AG20443 (cell line): ENCODE measurements around the gene COL4A2.
A peak's percentile ranks its signal among the peaks of the same experiment; 100 is the strongest.

Experiments used
- DNase-seq: peaks from one replicate; pipeline ENCODE4 v3.0.0; 2012; ENCODE audit warnings: low spot score, mixed read lengths

Gene COL4A2

GRCh38 chr13:110402299-110403069, 95.4 kb downstream of the COL4A2 start:
- no peak for DNase-seq

GRCh38 chr13:110403315-110403714, 96.2 kb downstream of the COL4A2 start:
- peak; percentile 26 for DNase-seq

GRCh38 chr13:110403721-110404120, 96.6 kb downstream of the COL4A2 start:
- no peak for DNase-seq

DNA sequence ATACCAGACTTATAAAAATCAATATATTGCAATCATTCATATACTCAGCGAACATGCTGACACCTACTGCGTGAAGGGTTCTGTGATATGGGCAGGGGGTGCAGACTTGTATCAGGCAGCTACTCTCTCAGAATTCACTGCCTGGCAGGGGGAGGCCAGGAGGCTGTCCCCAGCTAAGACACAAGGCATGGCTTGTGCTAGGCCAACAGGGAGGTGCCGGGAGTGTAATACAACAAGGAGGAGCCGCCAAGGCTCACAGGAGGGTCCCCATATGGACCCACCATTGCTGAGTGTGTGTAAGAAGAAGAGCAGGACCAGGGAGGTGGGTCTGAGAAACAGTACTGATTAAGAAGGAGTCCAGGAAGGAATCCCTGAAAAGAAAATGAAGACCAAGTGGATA, 97.2 kb downstream of the COL4A2 start:
- no peak for DNase-seq

DNA sequence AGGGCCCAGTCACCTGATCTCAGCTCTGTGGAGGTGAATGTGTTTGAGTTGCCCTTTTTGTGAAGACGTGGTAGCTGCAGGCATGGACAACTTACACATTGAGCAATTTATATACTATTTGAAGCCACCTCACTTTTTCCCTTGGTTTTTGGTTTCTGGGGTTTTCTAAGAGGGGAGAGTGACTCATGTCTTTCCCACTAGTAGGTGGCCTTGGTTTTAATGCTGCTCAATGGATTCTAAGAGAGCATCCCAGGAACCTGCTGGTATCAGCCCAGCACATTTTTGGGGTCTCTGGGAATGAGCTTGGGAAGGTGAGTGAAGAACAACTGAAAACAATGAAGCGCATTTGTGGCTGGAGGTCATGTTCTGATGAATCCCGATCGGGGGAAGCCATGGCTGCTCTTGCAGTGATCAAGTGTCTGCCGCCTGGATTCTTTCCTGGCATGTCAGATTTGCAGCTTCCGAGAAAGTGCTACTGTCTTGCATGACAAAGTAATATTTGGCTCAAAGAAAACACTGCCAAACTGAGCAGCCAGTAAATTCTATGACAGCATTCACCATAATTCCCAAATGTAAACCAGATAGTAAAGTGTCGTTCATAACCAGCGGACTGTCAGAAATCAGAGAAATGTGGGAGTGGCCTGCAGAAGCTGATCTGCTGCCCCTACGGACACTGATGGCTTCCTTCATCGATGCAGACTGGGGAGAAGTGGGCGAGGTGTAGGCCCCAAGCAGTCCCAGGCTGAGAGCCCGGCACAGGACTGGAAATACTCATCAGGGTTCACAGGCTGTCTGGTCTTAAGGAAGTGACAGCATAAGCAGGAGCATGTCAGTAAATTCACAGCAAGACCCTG, 98.7 kb downstream of the COL4A2 start:
- DNase-seq, result peak; percentile 66

DNA sequence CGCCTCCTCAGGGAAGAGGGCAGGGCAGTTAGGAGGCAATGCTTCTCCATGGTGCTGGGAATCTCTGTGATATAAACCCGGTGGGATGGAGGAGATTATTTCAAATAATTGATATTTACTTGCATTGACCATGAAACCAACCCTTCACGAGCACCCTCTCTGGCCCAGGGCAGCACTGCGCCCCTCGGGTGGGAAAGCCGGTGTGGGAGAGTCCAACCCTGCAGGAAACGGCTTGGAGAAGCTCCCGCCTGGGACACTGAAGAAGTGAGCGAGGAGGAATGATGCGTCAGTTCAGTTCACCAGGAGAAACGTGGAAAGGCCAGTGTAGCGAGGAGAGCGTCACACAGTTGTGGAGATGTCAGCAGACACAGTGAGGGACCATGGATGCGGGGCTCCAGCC, 99.9 kb downstream of the COL4A2 start:
- no peak for DNase-seq

DNA sequence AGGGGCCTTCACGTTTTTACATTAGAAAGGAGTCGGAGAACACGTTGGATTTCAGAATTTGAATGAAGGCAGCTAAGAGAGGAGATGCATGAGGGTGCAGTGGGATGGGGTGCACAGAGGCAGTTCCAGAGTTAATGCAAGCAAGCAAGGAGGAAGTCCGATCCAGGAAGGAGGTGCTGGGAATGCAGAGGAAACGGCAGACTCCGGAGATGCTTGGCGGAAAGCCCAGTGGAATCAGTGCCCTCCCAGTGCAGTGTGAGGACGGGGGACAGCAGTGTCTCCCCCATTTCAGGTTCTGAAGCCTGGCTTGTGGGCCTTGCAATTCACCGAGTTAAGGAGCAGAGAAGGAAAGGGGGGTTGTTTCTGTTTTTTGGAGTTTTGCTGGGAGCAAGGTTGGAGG, 100.4 kb downstream of the COL4A2 start:
- DNase-seq, result no peak

DNA sequence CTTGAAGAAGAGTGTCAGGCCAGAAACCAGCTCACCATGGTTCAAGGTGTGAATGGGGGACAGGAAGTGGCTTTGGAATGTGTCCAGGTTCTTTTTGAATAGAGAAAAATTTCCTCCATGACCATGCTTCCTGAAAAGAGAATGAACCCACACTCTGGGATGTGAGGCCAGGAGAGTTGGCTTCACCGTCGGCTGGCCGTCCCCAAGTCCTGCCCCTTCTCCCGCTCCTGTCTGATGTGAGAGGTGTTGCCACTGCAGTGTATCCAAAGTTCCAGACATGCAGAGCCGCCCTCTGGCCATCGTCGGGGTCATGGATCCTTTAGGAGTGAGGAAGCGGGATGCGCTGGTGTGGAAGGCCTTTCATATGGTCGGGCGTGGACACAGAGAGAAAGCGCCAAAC, 101.2 kb downstream of the COL4A2 start:
- no peak for DNase-seq

GRCh38 chr13:110409581-110409992, 102.5 kb downstream of the COL4A2 start:
- DNase-seq, result peak; percentile 47

- no peak for DNase-seq
Observed at GRCh38 chr13:110410000-110410399, 102.9 kb downstream of the COL4A2 start.

DNA sequence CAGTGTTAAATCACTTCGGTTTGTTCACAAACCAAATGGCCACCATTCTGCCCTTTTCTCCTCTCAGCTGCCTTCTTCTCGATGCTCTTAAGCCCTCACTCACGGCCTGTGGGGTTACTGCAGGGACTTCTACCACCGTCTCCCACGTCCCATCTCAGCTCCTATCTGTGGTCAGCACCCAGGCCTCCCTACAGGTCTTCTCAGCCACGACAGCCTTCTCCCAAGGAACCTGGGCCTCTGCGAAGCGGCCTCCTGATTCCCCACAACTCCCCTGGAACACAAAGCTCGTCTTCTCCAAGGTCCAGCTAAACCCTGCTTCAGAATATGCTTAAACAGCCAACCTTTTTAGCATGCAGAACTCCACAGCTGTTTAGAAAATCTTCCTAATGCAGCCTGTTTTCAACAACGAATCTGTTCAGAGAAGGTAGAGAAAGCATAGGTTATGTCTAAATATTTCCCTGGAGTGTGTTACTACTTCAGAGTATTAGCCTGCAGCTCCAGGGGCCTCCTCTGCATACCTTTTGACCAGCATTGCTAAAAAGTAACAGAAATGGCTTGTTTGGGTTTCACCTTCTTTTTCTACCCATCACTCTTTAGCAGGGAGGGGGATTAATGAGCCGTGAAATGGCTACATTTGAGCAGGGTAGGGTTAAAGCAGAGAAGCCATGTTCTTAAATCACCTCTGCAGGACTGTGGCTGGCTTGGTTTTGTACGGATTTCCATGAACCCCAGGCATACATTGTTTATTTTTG, 104.0 kb downstream of the COL4A2 start:
- no peak for DNase-seq

DNA sequence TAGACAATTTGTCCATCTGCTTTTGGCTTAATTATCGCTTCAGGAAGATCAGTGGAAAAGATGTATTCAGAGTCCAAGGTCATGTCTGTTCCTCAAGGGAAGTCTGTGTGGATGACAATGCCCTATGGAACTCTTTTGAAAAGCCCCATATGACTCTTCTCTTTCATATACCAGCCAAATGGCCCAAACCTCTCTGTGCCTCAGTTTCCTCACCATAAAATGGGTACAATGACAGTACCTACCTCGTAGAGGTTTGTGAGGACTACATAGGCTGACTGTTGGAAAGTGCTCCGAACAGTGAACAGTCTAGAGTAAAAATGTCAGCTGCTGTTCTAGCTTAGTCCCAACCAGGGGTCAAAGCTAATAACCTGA, 104.6 kb downstream of the COL4A2 start:
- DNase-seq, result no peak

- DNase-seq, result peak; percentile 95
Observed at GRCh38 chr13:110412132-110412914, 105.2 kb downstream of the COL4A2 start.

GRCh38 chr13:110413016-110413675, 106.1 kb downstream of the COL4A2 start:
- DNase-seq, result no peak

GRCh38 chr13:110413676-110414040, 106.6 kb downstream of the COL4A2 start:
- DNase-seq, result no peak

DNA sequence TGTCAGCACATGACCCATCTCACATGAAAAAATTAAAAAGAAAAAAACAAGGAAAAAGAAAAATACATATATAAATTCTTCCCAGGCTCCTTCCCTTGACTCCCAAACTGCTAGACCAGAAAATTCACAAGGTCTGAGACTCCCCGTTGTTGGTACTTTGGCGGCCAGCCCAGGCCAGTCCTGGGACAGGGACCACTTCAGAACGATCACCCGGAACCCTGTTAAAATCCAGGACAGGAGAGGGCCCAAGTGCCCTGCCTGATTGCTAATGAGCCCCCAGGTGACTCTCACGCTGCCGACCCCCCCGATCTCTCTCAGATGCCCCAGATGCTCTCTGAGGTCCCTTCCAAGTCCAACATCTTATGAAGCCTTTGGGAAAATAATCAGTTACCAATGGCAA, 107.2 kb downstream of the COL4A2 start:
- DNase-seq, result no peak

GRCh38 chr13:110414931-110415330, 107.8 kb downstream of the COL4A2 start:
- no peak for DNase-seq

- no peak for DNase-seq
Observed at GRCh38 chr13:110415669-110416068, 108.6 kb downstream of the COL4A2 start.

DNA sequence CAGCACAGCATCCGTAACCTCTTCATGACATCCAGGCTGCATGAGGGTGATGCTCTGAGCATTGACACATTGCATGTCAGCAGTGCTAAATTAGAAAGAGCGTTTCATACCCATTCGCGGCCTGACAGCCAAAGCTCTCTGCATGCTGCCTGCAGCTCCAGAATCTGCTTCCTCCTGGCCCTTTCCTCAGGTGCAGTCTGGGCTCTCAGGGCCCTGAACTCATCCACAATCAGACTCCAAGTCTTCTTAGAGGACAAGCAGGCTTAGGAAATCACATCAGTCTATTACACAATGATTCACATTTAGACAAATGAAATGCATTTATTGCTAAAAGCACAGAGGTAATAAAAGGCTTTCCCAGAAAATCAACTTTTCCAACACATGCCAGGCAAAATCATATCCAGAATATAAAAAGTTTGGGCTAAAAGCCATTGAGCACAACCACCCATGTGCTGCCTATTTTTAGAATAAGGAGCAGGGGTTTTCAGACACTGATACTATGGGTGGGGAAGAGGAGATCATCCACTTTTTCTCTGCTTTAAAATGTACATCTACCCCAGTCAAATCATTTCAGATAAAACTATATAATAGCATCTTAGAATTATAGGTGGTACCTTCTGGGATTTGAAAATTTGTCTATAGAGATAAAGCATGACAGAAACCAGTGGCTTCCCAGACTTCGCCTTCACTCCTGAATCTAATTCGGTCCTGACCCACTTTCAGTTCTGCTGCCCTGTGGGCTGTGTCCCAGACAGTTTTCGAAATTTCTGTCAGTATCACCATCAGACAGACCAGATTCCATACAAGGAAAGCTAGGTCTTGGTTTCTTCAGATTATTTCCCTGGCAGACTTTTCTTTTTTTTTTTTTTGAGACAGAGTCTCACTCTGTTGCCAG, 109.3 kb downstream of the COL4A2 start:
- DNase-seq, result peak; percentile 58

GRCh38 chr13:110418944-110419343, 111.9 kb downstream of the COL4A2 start:
- no peak for DNase-seq
